ENCODE measurements around the gene UBE2Q1.

The UBE2Q1 gene

GRCh38 chr1:154557939-154558719, at the start of gene UBE2Q1:
Gene UBE2Q1, minus strand, starts transcription at chr1:154558662. Its CDS starts 109 bp downstream, at chr1:154558553.
- Histone ChIP-seq H3K9me3 (ENCODE audit: control insufficient read depth in 2 of 2, low read length in 2 of 2) (no peaks in the 10 kb centered on the region), H3K36me3 (ENCODE audit: control insufficient read depth in 2 of 2, insufficient read depth in 2 of 2, low read length in 2 of 2) (peaks cover 22 to 26% of the 10 kb centered on the region in 2 donors), H3K27ac (ENCODE audit: low read length) (peak within 1 kb of the TSS; percentile 95), H3K27me3 (ENCODE audit: control insufficient read depth in 1 of 2, insufficient read depth in 2 of 2, low read length in 2 of 2) (no peaks in the 10 kb centered on the region), H3K9ac (ENCODE audit: low read length in 2 of 2) (peak within 1 kb of the TSS; percentile 86), H3K4me1 (ENCODE audit: control insufficient read depth, insufficient read depth, low read length) (peaks cover 52% of the 10 kb centered on the region), H3K4me3 (ENCODE audit: low read length in 2 of 2) (peak within 1 kb of the TSS; percentile 88 to 93)

- Histone ChIP-seq H3K36me3 (ENCODE audit: control insufficient read depth in 2 of 2, insufficient read depth in 2 of 2, low read length in 2 of 2) (no peaks in the 10 kb centered on the region), H3K4me3 (ENCODE audit: low read length in 2 of 2) (peak within 1 kb of the TSS; percentile 97 to 98), H3K4me1 (ENCODE audit: control insufficient read depth, insufficient read depth, low read length) (peaks cover 25% of the 10 kb centered on the region), H3K27ac (ENCODE audit: low read length) (peak within 1 kb of the TSS; percentile 94), H3K9me3 (ENCODE audit: control insufficient read depth in 2 of 2, low read length in 2 of 2) (no peaks in the 10 kb centered on the region), H3K9ac (ENCODE audit: low read length in 2 of 2) (peak within 1 kb of the TSS; percentile 85 to 97), H3K27me3 (ENCODE audit: control insufficient read depth in 1 of 2, insufficient read depth in 2 of 2, low read length in 2 of 2) (no peaks in the 10 kb centered on the region)
Measured at GRCh38 chr1:154607609-154608396, 49.3 kb upstream of the UBE2Q1 start, which contains the start of gene ADAR. Gene ADAR, minus strand, starts transcription at chr1:154608186. Its CDS starts 180 bp downstream, at chr1:154608006.

GRCh38 chr1:154607106-154607608, 48.7 kb upstream of the UBE2Q1 start:
- Histone ChIP-seq H3K9ac (ENCODE audit: low read length in 2 of 2) (peak overlapping the region; percentile 85 to 97), H3K27me3 (ENCODE audit: control insufficient read depth in 1 of 2, insufficient read depth in 2 of 2, low read length in 2 of 2) (no peaks in the 10 kb centered on the region), H3K36me3 (ENCODE audit: control insufficient read depth in 2 of 2, insufficient read depth in 2 of 2, low read length in 2 of 2) (peaks cover 1 to 2% of the 10 kb centered on the region in 2 donors), H3K4me1 (ENCODE audit: control insufficient read depth, insufficient read depth, low read length) (peaks cover 25% of the 10 kb centered on the region), H3K4me3 (ENCODE audit: low read length in 2 of 2) (peak overlapping the region; percentile 97 to 98), H3K9me3 (ENCODE audit: control insufficient read depth in 2 of 2, low read length in 2 of 2) (no peaks in the 10 kb centered on the region), H3K27ac (ENCODE audit: low read length) (peak overlapping the region; percentile 94)

GRCh38 chr1:154605534-154605933, 47.1 kb upstream of the UBE2Q1 start:
- H3K36me3 ChIP-seq (ENCODE audit: control insufficient read depth in 2 of 2, insufficient read depth in 2 of 2, low read length in 2 of 2) = peaks cover 14 to 17% of the 10 kb centered on the region in 2 donors
- no peak overlapping the region for H3K9ac ChIP-seq (ENCODE audit: low read length in 2 of 2)
- H3K27me3 ChIP-seq (ENCODE audit: control insufficient read depth in 1 of 2, insufficient read depth in 2 of 2, low read length in 2 of 2) = no peaks in the 10 kb centered on the region
- H3K9me3 ChIP-seq (ENCODE audit: control insufficient read depth in 2 of 2, low read length in 2 of 2) = no peaks in the 10 kb centered on the region
- peaks cover 25% of the 10 kb centered on the region for H3K4me1 ChIP-seq (ENCODE audit: control insufficient read depth, insufficient read depth, low read length)
- H3K27ac ChIP-seq (ENCODE audit: low read length) = no peak overlapping the region
- no peak overlapping the region for H3K4me3 ChIP-seq (ENCODE audit: low read length in 2 of 2)

GRCh38 chr1:154603317-154603716, 44.9 kb upstream of the UBE2Q1 start:
- Histone ChIP-seq H3K9me3 (ENCODE audit: control insufficient read depth in 2 of 2, low read length in 2 of 2) (no peaks in the 10 kb centered on the region), H3K36me3 (ENCODE audit: control insufficient read depth in 2 of 2, insufficient read depth in 2 of 2, low read length in 2 of 2) (peaks cover 20 to 23% of the 10 kb centered on the region in 2 donors), H3K4me1 (ENCODE audit: control insufficient read depth, insufficient read depth, low read length) (peaks cover 34% of the 10 kb centered on the region), H3K9ac (ENCODE audit: low read length in 2 of 2) (no peak overlapping the region), H3K4me3 (ENCODE audit: low read length in 2 of 2) (no peak overlapping the region), H3K27ac (ENCODE audit: low read length) (no peak overlapping the region), H3K27me3 (ENCODE audit: control insufficient read depth in 1 of 2, insufficient read depth in 2 of 2, low read length in 2 of 2) (no peaks in the 10 kb centered on the region)

- no peak overlapping the region for H3K4me3 ChIP-seq (ENCODE audit: low read length in 2 of 2)
- no peaks in the 10 kb centered on the region for H3K9me3 ChIP-seq (ENCODE audit: control insufficient read depth in 2 of 2, low read length in 2 of 2)
- no peaks in the 10 kb centered on the region for H3K27me3 ChIP-seq (ENCODE audit: control insufficient read depth in 1 of 2, insufficient read depth in 2 of 2, low read length in 2 of 2)
- H3K27ac ChIP-seq (ENCODE audit: low read length) = no peak overlapping the region
- peaks cover 52 to 53% of the 10 kb centered on the region in 2 donors for H3K36me3 ChIP-seq (ENCODE audit: control insufficient read depth in 2 of 2, insufficient read depth in 2 of 2, low read length in 2 of 2)
- peaks cover 17% of the 10 kb centered on the region for H3K4me1 ChIP-seq (ENCODE audit: control insufficient read depth, insufficient read depth, low read length)
- peak overlapping the region in 1 of 2 donors; percentile 36 for H3K9ac ChIP-seq (ENCODE audit: low read length in 2 of 2)
Measured at GRCh38 chr1:154599658-154600057, 41.2 kb upstream of the UBE2Q1 start.

GRCh38 chr1:154598871-154599635, 40.6 kb upstream of the UBE2Q1 start:
- H3K36me3 ChIP-seq (ENCODE audit: control insufficient read depth in 2 of 2, insufficient read depth in 2 of 2, low read length in 2 of 2) = peaks cover 56 to 59% of the 10 kb centered on the region in 2 donors

GRCh38 chr1:154595621-154596020, 37.2 kb upstream of the UBE2Q1 start:
- no peak overlapping the region for H3K4me3 ChIP-seq (ENCODE audit: low read length in 2 of 2)
- H3K27ac ChIP-seq (ENCODE audit: low read length) = no peak overlapping the region
- no peak overlapping the region for H3K9ac ChIP-seq (ENCODE audit: low read length in 2 of 2)
- H3K4me1 ChIP-seq (ENCODE audit: control insufficient read depth, insufficient read depth, low read length) = peaks cover 9% of the 10 kb centered on the region
- no peaks in the 10 kb centered on the region for H3K9me3 ChIP-seq (ENCODE audit: control insufficient read depth in 2 of 2, low read length in 2 of 2)
- peaks cover 58 to 67% of the 10 kb centered on the region in 2 donors for H3K36me3 ChIP-seq (ENCODE audit: control insufficient read depth in 2 of 2, insufficient read depth in 2 of 2, low read length in 2 of 2)
- no peaks in the 10 kb centered on the region for H3K27me3 ChIP-seq (ENCODE audit: control insufficient read depth in 1 of 2, insufficient read depth in 2 of 2, low read length in 2 of 2)

More at GRCh38 chr1:154598871-154599635, 40.6 kb upstream of the UBE2Q1 start:
- H3K27ac ChIP-seq (ENCODE audit: low read length) = no peak overlapping the region
- peaks cover 14% of the 10 kb centered on the region for H3K4me1 ChIP-seq (ENCODE audit: control insufficient read depth, insufficient read depth, low read length)
- H3K9ac ChIP-seq (ENCODE audit: low read length in 2 of 2) = peak overlapping the region in 1 of 2 donors; percentile 36
- no peaks in the 10 kb centered on the region for H3K9me3 ChIP-seq (ENCODE audit: control insufficient read depth in 2 of 2, low read length in 2 of 2)
- H3K4me3 ChIP-seq (ENCODE audit: low read length in 2 of 2) = no peak overlapping the region
- H3K27me3 ChIP-seq (ENCODE audit: control insufficient read depth in 1 of 2, insufficient read depth in 2 of 2, low read length in 2 of 2) = no peaks in the 10 kb centered on the region

GRCh38 chr1:154594811-154595210, 36.3 kb upstream of the UBE2Q1 start:
- peaks cover 7% of the 10 kb centered on the region for H3K4me1 ChIP-seq (ENCODE audit: control insufficient read depth, insufficient read depth, low read length)
- H3K4me3 ChIP-seq (ENCODE audit: low read length in 2 of 2) = no peak overlapping the region
- H3K36me3 ChIP-seq (ENCODE audit: control insufficient read depth in 2 of 2, insufficient read depth in 2 of 2, low read length in 2 of 2) = peaks cover 63 to 71% of the 10 kb centered on the region in 2 donors
- no peak overlapping the region for H3K27ac ChIP-seq (ENCODE audit: low read length)
- no peak overlapping the region for H3K9ac ChIP-seq (ENCODE audit: low read length in 2 of 2)
- no peaks in the 10 kb centered on the region for H3K27me3 ChIP-seq (ENCODE audit: control insufficient read depth in 1 of 2, insufficient read depth in 2 of 2, low read length in 2 of 2)
- no peaks in the 10 kb centered on the region for H3K9me3 ChIP-seq (ENCODE audit: control insufficient read depth in 2 of 2, low read length in 2 of 2)

GRCh38 chr1:154593390-154593789, 34.9 kb upstream of the UBE2Q1 start:
- H3K4me1 ChIP-seq (ENCODE audit: control insufficient read depth, insufficient read depth, low read length) = no peaks in the 10 kb centered on the region
- no peak overlapping the region for H3K4me3 ChIP-seq (ENCODE audit: low read length in 2 of 2)
- H3K36me3 ChIP-seq (ENCODE audit: control insufficient read depth in 2 of 2, insufficient read depth in 2 of 2, low read length in 2 of 2) = peaks cover 74 to 80% of the 10 kb centered on the region in 2 donors

More at GRCh38 chr1:154593390-154593789, 34.9 kb upstream of the UBE2Q1 start:
- Histone ChIP-seq H3K27me3 (ENCODE audit: control insufficient read depth in 1 of 2, insufficient read depth in 2 of 2, low read length in 2 of 2) (no peaks in the 10 kb centered on the region), H3K9ac (ENCODE audit: low read length in 2 of 2) (no peak overlapping the region), H3K27ac (ENCODE audit: low read length) (no peak overlapping the region), H3K9me3 (ENCODE audit: control insufficient read depth in 2 of 2, low read length in 2 of 2) (no peaks in the 10 kb centered on the region)
